Neural cell (in vitro differentiated cells): ENCODE results near the gene TRMT1.

Source experiments
- EZH2 ChIP-seq: fragments of 200-600, 300-800 bp; shearing (Covaris generic), sonication (generic); IDR thresholded peaks from 2 replicates; pipeline ENCODE4 v1.6.1; 2014; ENCODE audit warnings: antibody characterized with exemption, low read length, borderline replicate concordance, mild to moderate bottlenecking; ENCODE audit not compliant: insufficient read depth, poor library complexity, severe bottlenecking
- MXI1 ChIP-seq: fragments of 450-650 bp; conservative IDR thresholded peaks from 2 replicates; pipeline ENCODE4 v1.6.1; 2014; ENCODE audit warnings: antibody characterized with exemption, mild to moderate bottlenecking; ENCODE audit not compliant: poor library complexity, severe bottlenecking
- POLR2AphosphoS5 ChIP-seq: IDR thresholded peaks from 2 replicates; pipeline ENCODE4 v1.6.1; 2012
- RAD21 ChIP-seq: fragments of 450-650 bp; conservative IDR thresholded peaks from 2 replicates; pipeline ENCODE4 v1.6.1; 2014; ENCODE audit warnings: antibody characterized with exemption, mild to moderate bottlenecking, moderate library complexity
- TAF1 ChIP-seq: IDR thresholded peaks from 2 replicates; pipeline ENCODE4 v1.6.1; 2012; ENCODE audit warnings: low read depth
- TF ChIP-seq, protein P1 (sequence below): fragments of 450-650 bp; IDR thresholded peaks from 2 replicates; pipeline ENCODE4 v1.5.1; 2014; ENCODE audit warnings: antibody characterized with exemption, mild to moderate bottlenecking, moderate library complexity; ENCODE audit not compliant: poor library complexity, severe bottlenecking

GRCh38 chr19:13132471-13133180, 16.1 kb upstream of the TRMT1 start:
- TF ChIP-seq, protein P1, sequence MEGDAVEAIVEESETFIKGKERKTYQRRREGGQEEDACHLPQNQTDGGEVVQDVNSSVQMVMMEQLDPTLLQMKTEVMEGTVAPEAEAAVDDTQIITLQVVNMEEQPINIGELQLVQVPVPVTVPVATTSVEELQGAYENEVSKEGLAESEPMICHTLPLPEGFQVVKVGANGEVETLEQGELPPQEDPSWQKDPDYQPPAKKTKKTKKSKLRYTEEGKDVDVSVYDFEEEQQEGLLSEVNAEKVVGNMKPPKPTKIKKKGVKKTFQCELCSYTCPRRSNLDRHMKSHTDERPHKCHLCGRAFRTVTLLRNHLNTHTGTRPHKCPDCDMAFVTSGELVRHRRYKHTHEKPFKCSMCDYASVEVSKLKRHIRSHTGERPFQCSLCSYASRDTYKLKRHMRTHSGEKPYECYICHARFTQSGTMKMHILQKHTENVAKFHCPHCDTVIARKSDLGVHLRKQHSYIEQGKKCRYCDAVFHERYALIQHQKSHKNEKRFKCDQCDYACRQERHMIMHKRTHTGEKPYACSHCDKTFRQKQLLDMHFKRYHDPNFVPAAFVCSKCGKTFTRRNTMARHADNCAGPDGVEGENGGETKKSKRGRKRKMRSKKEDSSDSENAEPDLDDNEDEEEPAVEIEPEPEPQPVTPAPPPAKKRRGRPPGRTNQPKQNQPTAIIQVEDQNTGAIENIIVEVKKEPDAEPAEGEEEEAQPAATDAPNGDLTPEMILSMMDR, result no peak
- no peak for TF ChIP-seq EZH2
- no peak for TF ChIP-seq TAF1
- no peak for TF ChIP-seq MXI1
- TF ChIP-seq POLR2AphosphoS5, result no peak
- no peak for TF ChIP-seq RAD21
